ENCODE data around the gene TGFBRAP1.
"Not testable (repeated sequence)": the region's sequence is repeated elsewhere in the genome, so short reads cannot be mapped to it uniquely, and the experiment has no call there.

TGFBRAP1 gene

DNA sequence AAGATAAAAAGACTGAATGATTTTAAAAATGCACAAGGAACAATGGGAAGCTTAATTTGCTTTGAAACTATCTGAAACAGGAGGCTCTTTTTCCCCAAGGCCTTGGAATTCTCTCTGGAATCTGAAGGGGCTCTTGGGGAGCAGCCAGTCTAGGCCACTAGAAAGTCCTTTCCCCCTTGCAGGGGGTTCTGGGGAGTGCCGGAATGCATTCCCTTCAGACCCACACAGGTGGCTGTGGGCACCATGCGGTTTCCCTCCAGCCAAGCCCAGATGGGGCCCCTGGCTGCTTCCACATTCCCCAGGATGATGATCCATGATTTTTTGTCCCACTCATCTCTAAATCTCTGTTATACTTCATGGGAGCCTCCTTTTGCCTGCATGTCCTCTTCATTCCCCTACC, 77.3 kb downstream of the TGFBRAP1 start:
- TF ChIP-seq, protein P1, sequence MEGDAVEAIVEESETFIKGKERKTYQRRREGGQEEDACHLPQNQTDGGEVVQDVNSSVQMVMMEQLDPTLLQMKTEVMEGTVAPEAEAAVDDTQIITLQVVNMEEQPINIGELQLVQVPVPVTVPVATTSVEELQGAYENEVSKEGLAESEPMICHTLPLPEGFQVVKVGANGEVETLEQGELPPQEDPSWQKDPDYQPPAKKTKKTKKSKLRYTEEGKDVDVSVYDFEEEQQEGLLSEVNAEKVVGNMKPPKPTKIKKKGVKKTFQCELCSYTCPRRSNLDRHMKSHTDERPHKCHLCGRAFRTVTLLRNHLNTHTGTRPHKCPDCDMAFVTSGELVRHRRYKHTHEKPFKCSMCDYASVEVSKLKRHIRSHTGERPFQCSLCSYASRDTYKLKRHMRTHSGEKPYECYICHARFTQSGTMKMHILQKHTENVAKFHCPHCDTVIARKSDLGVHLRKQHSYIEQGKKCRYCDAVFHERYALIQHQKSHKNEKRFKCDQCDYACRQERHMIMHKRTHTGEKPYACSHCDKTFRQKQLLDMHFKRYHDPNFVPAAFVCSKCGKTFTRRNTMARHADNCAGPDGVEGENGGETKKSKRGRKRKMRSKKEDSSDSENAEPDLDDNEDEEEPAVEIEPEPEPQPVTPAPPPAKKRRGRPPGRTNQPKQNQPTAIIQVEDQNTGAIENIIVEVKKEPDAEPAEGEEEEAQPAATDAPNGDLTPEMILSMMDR (IDR thresholded peaks at IDR 0.05; ENCODE audit: insufficient read depth, low read depth, low read length, missing control alignments) = no peak
- DNase-seq (ENCODE audit: low read depth) = no peak
- H3K4me3 ChIP-seq (ENCODE audit: low read length) = no peak overlapping the region

DNA sequence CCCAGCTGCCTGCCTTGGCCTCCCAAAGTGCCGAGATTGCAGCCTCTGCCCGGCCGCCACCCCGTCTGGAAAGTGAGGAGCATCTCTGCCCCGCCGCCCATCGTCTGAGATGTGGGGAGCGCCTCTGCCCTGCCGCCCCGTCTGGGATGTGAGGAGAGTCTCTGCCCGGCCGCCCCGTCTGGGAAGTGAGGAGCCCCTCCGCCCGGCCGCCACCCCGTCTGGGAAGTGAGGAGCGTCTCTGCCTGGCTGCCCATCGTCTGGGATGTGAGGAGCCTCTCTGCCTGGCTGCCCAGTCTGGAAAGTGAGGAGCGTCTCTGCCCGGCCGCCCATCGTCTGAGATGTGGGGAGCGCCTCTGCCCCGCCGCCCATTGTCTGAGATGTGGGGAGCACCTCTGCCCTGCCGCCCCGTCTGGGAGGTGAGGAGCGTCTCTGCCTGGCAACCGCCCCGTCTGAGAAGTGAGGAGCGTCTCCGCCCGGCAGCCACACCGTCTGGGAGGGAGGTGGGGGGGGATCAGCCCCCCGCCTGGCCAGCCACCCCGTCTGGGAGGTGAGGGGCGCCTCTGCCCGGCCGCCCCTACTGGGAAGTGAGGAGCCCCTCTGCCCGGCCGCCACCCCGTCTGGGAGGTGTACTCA, 78.4 kb downstream of the TGFBRAP1 start:
- DNase-seq (ENCODE audit: low read depth); H3K4me3 ChIP-seq (ENCODE audit: low read length): not testable (repeated sequence)

DNA sequence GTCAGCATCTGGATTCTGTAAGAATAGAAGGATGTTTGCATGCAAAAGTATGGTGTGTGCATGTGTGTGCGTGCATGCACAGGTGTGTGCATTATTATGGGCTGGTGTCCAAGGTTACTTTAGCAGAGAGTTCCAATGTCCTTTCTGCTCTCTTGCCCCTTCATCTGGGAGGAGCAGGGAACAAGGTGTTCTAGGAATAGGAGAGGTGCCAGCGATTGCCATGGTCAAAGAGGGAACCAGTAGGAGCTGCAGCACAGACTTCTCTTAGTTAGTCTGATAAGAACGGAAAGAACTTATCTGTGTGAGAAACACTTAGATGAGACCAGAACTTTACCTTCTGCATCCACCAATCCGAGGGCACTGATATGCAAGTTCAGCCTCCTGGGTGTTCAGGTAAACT, 79.6 kb downstream of the TGFBRAP1 start:
- no peak for DNase-seq (ENCODE audit: low read depth)
- no peak overlapping the region for H3K4me3 ChIP-seq (ENCODE audit: low read length)
- TF ChIP-seq, protein P1 (IDR thresholded peaks at IDR 0.05; ENCODE audit: insufficient read depth, low read depth, low read length, missing control alignments) = no peak

DNA sequence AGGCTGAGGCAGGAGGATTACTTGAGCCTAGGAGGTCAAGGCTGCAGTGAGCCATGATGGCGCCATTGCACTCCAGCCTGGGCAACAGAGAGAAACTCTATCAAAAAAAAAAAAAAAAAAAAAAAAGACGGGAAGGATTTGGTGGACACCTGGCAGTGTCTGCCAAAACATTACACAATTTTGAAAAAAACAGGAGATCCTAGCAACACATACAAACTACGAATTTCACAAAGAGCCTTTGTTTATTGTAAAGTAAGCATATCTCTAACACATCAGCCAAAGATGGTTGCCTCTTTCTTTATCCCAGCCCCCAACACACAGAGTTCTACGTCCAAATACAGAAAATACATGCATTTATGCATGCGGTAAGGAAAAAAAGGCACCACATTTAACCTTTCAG, 80.4 kb downstream of the TGFBRAP1 start:
- H3K4me3 ChIP-seq (ENCODE audit: low read length) = no peak overlapping the region
- DNase-seq (ENCODE audit: low read depth) = no peak
- TF ChIP-seq, protein P1 (IDR thresholded peaks at IDR 0.05; ENCODE audit: insufficient read depth, low read depth, low read length, missing control alignments) = no peak

DNA sequence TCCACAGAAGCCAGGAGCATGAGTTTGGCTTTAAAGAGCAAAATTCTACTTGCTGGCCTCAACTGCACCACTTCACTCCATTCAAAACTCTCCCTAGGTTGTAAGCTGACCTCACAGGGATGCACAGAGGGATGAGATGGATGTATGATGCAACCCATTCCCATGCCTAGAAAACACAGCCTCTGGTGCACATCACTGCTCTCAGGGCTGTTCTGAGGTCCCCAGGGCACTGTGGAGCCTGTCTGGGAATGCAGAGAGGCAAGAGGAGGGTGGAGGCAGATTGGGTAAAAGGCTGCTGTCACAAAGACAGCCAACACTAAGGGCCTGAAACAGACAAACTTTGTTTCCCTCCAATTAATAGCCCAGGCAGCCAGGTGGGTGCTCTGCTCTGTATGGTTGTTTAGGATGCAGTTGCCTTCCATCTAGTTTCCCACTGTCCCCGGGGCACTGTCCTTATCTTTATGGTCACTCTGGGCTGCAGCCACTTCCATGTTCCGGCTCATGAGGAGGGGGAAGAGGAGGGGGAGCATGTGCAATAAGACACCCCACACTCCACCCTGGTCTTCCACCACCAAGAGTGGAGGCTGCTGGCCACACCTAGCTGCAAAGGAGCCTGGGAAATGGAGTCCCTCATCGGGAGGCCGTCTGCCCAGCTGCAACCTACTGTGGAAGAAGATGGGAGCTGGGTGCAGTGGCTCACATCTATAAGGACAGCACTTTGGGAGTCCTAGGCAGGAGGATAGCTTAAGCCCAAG, 81.0 kb downstream of the TGFBRAP1 start:
- DNase-seq (ENCODE audit: low read depth) = no peak
- H3K4me3 ChIP-seq (ENCODE audit: low read length) = no peak overlapping the region
- TF ChIP-seq, protein P1 (IDR thresholded peaks at IDR 0.05; ENCODE audit: insufficient read depth, low read depth, low read length, missing control alignments) = no peak

DNA sequence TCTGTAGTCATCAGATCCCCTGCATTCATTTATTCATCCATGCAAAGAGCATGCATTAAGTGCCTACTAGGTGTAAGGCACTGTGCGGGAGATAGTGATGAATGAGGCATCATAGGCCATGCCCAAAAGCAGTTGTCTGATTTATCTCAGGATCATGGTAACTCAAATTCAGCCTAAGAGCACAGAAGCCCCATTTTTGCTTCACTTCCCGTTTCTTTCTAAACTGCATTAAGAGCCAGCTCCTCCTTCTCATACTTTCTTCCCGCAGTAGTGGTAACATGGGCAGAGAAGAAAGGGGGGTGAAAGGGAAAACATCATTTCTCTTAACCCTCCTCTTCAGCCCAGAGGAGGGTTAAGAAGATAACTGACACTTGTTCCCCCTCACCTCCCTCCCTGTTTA, 85.1 kb downstream of the TGFBRAP1 start:
- no peak for DNase-seq (ENCODE audit: low read depth)
- H3K4me3 ChIP-seq (ENCODE audit: low read length) = no peak overlapping the region
- TF ChIP-seq, protein P1 (IDR thresholded peaks at IDR 0.05; ENCODE audit: insufficient read depth, low read depth, low read length, missing control alignments) = no peak

DNA sequence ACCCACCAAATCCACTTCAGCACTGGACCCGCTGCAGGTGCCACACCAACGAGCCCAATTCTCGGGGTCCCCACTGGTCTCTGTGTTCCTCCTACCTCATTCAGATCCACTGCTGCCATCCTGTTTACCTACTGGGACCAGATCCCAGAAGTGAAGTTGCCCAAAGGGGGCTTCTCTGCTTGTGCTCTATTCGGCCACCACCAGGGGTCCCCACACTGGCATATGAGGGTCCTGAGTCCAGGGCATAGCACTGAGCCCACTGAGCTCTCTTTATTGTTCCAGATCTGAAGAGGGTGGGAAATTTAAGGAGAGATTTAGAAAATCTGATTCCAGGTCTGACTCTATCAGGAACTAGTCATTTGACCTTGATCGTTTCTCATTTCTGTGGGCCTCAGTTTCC, 85.6 kb downstream of the TGFBRAP1 start:
- no peak overlapping the region for H3K4me3 ChIP-seq (ENCODE audit: low read length)
- TF ChIP-seq, protein P1 (IDR thresholded peaks at IDR 0.05; ENCODE audit: insufficient read depth, low read depth, low read length, missing control alignments) = no peak
- DNase-seq (ENCODE audit: low read depth) = no peak

Data from epithelial cell of esophagus (primary cell).